GM12878 (cell line): Measurements from ENCODE around the gene QRFP.

Experiments
- ATF7 ChIP-seq: fragments of 450-650 bp; IDR thresholded peaks from 2 replicates; pipeline ENCODE4 v1.6.1; 2016; ENCODE audit warnings: low read depth, mild to moderate bottlenecking
- CREB1 ChIP-seq: IDR thresholded peaks from 2 replicates; pipeline ENCODE4 v1.6.1; 2012; ENCODE audit warnings: low read depth, mild to moderate bottlenecking, inconsistent platforms
- EP300 ChIP-seq, 2 experiments: fragments of 150-350 bp in 1 of 2; IDR thresholded peaks; 2 replicates each; pipeline ENCODE4 v1.6.1; 2011 to 2012; ENCODE audit warnings: low read depth in 2 of 2, low read length in 2 of 2, borderline replicate concordance in 1 of 2, improper control_type of control experiment in 1 of 2, inconsistent platforms in 1 of 2; ENCODE audit not compliant: control insufficient read depth in 1 of 2
- JUND ChIP-seq: IDR thresholded peaks from 2 replicates; pipeline ENCODE4 v1.6.1; 2012; ENCODE audit warnings: low read depth, mild to moderate bottlenecking, low read length, improper control_type of control experiment, moderate library complexity
- NFYB ChIP-seq: IDR thresholded peaks from 2 replicates; pipeline ENCODE4 v1.6.1; 2011; ENCODE audit warnings: low read depth, mild to moderate bottlenecking, low read length, improper control_type of control experiment, moderate library complexity; ENCODE audit not compliant: insufficient read depth
- POLR2A ChIP-seq: IDR thresholded peaks from 2 replicates; pipeline ENCODE4 v1.6.1; 2011; ENCODE audit warnings: low read depth, mild to moderate bottlenecking, low read length
- RELB ChIP-seq: fragments of 450-650 bp; IDR thresholded peaks from 2 replicates; pipeline ENCODE4 v1.6.1; 2017; ENCODE audit warnings: low read depth, mild to moderate bottlenecking, moderate library complexity
- SREBF2 ChIP-seq: IDR thresholded peaks from 2 replicates; pipeline ENCODE4 v1.6.1; 2012; ENCODE audit warnings: mild to moderate bottlenecking, low read length
- ZNF217 ChIP-seq: fragments of 450-650 bp; IDR thresholded peaks from 2 replicates; pipeline ENCODE4 v1.6.1; 2017; ENCODE audit warnings: antibody characterized with exemption, mild to moderate bottlenecking
- TF ChIP-seq, protein P1 (sequence below), 3 experiments: IDR thresholded peaks in 2 of 3; conservative IDR thresholded peaks in 1 of 3; 2 replicates each; pipeline ENCODE4 v1.5.1; 2011; ENCODE audit warnings: low read depth in 3 of 3, low read length in 3 of 3, mild to moderate bottlenecking in 3 of 3, control low read depth in 2 of 3, moderate library complexity in 2 of 3, inconsistent platforms in 1 of 3, mixed read lengths in 1 of 3; ENCODE audit not compliant: control insufficient read depth in 2 of 3, insufficient read depth in 1 of 3; ENCODE audit errors: extremely low read depth in 1 of 3
- TF ChIP-seq, protein P2 (sequence below): IDR thresholded peaks from 2 replicates; pipeline ENCODE4 v1.6.1; 2012; ENCODE audit warnings: improper control_type of control experiment, low read depth, low read length; ENCODE audit not compliant: insufficient replicate concordance
- TF ChIP-seq, protein P3 (sequence below): IDR thresholded peaks from 2 replicates; pipeline ENCODE4 v1.6.1; 2011; ENCODE audit warnings: low read depth, mild to moderate bottlenecking, low read length, moderate library complexity, borderline replicate concordance; ENCODE audit errors: extremely low read depth

- TF ChIP-seq, protein P1, sequence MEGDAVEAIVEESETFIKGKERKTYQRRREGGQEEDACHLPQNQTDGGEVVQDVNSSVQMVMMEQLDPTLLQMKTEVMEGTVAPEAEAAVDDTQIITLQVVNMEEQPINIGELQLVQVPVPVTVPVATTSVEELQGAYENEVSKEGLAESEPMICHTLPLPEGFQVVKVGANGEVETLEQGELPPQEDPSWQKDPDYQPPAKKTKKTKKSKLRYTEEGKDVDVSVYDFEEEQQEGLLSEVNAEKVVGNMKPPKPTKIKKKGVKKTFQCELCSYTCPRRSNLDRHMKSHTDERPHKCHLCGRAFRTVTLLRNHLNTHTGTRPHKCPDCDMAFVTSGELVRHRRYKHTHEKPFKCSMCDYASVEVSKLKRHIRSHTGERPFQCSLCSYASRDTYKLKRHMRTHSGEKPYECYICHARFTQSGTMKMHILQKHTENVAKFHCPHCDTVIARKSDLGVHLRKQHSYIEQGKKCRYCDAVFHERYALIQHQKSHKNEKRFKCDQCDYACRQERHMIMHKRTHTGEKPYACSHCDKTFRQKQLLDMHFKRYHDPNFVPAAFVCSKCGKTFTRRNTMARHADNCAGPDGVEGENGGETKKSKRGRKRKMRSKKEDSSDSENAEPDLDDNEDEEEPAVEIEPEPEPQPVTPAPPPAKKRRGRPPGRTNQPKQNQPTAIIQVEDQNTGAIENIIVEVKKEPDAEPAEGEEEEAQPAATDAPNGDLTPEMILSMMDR (IDR thresholded peaks at IDR 0.05 in 2 of 3, conservative IDR thresholded peaks at IDR 0.05 in 1 of 3; ENCODE audit: control insufficient read depth in 2 of 3, extremely low read depth in 1 of 3, insufficient read depth in 1 of 3, low read depth in 3 of 3, low read length in 3 of 3) = no peak
- TF ChIP-seq CREB1 (no peak), RELB (no peak), ZNF217 (no peak), SREBF2 (no peak), EP300 (IDR thresholded peaks at IDR 0.05; ENCODE audit: borderline replicate concordance in 1 of 2, control insufficient read depth in 1 of 2, low read depth in 2 of 2, low read length in 2 of 2) (no peak), NFYB (no peak), JUND (no peak), ATF7 (no peak), POLR2A (no peak)
- TF ChIP-seq, protein P2, sequence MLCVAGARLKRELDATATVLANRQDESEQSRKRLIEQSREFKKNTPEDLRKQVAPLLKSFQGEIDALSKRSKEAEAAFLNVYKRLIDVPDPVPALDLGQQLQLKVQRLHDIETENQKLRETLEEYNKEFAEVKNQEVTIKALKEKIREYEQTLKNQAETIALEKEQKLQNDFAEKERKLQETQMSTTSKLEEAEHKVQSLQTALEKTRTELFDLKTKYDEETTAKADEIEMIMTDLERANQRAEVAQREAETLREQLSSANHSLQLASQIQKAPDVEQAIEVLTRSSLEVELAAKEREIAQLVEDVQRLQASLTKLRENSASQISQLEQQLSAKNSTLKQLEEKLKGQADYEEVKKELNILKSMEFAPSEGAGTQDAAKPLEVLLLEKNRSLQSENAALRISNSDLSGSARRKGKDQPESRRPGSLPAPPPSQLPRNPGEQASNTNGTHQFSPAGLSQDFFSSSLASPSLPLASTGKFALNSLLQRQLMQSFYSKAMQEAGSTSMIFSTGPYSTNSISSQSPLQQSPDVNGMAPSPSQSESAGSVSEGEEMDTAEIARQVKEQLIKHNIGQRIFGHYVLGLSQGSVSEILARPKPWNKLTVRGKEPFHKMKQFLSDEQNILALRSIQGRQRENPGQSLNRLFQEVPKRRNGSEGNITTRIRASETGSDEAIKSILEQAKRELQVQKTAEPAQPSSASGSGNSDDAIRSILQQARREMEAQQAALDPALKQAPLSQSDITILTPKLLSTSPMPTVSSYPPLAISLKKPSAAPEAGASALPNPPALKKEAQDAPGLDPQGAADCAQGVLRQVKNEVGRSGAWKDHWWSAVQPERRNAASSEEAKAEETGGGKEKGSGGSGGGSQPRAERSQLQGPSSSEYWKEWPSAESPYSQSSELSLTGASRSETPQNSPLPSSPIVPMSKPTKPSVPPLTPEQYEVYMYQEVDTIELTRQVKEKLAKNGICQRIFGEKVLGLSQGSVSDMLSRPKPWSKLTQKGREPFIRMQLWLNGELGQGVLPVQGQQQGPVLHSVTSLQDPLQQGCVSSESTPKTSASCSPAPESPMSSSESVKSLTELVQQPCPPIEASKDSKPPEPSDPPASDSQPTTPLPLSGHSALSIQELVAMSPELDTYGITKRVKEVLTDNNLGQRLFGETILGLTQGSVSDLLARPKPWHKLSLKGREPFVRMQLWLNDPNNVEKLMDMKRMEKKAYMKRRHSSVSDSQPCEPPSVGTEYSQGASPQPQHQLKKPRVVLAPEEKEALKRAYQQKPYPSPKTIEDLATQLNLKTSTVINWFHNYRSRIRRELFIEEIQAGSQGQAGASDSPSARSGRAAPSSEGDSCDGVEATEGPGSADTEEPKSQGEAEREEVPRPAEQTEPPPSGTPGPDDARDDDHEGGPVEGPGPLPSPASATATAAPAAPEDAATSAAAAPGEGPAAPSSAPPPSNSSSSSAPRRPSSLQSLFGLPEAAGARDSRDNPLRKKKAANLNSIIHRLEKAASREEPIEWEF = no peak
- TF ChIP-seq, protein P3, sequence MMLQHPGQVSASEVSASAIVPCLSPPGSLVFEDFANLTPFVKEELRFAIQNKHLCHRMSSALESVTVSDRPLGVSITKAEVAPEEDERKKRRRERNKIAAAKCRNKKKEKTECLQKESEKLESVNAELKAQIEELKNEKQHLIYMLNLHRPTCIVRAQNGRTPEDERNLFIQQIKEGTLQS = no peak
Measured at GRCh38 chr9:130906735-130907416, 10.3 kb upstream of the QRFP start.
